WTC11 (cell line): ENCODE measurements around the gene CHST7.

Source experiments
- ATF2 ChIP-seq: sonication (generic); formaldehyde crosslinking; IDR thresholded peaks from 2 replicates; pipeline ENCODE4 v1.8.1; 2022; ENCODE audit warnings: low read depth, missing genetic modification reagents, borderline replicate concordance
- CTCF ChIP-seq: fragments of 200-600 bp; IDR thresholded peaks from 2 replicates; pipeline ENCODE4 v1.8.0; 2022; ENCODE audit warnings: antibody characterized with exemption
- JUN ChIP-seq: sonication (generic); formaldehyde crosslinking; IDR thresholded peaks from 2 replicates; pipeline ENCODE4 v1.8.0; 2023; ENCODE audit warnings: mild to moderate bottlenecking, missing genetic modification reagents
- KAT7 ChIP-seq: sonication (generic); formaldehyde crosslinking; IDR thresholded peaks from 2 replicates; pipeline ENCODE4 v1.8.1; 2023; ENCODE audit warnings: missing genetic modification reagents, mild to moderate bottlenecking, borderline replicate concordance
- MAX ChIP-seq: sonication (generic); formaldehyde crosslinking; IDR thresholded peaks from 2 replicates; pipeline ENCODE4 v1.8.0; 2022; ENCODE audit warnings: mild to moderate bottlenecking, missing genetic modification reagents
- NR1H2 ChIP-seq: sonication (generic); formaldehyde crosslinking; IDR thresholded peaks from 2 replicates; pipeline ENCODE4 v1.9.0; 2021; ENCODE audit warnings: mild to moderate bottlenecking, moderate library complexity, missing genetic modification reagents
- RELA ChIP-seq: sonication (generic); formaldehyde crosslinking; IDR thresholded peaks from 2 replicates; pipeline ENCODE4 v1.8.1; 2022; ENCODE audit warnings: missing genetic modification reagents, mild to moderate bottlenecking, borderline replicate concordance
- ZBTB21 ChIP-seq: sonication (generic); formaldehyde crosslinking; IDR thresholded peaks from 2 replicates; pipeline ENCODE4 v1.8.1; 2023; ENCODE audit warnings: mild to moderate bottlenecking, missing genetic modification reagents, borderline replicate concordance
- ZNF138 ChIP-seq: sonication (generic); formaldehyde crosslinking; conservative IDR thresholded peaks from 2 replicates; pipeline ENCODE4 v1.8.1; 2022; ENCODE audit warnings: mild to moderate bottlenecking, moderate library complexity, missing genetic modification reagents
- ZNF263 ChIP-seq: sonication (generic); formaldehyde crosslinking; IDR thresholded peaks from 2 replicates; pipeline ENCODE4 v1.8.1; 2022; ENCODE audit warnings: low read depth, mild to moderate bottlenecking, moderate library complexity, missing genetic modification reagents

- no peak for TF ChIP-seq JUN (CRISPR knock-in tag)
- no peak for TF ChIP-seq RELA (CRISPR knock-in tag)
- TF ChIP-seq KAT7, result no peak
- TF ChIP-seq MAX (CRISPR knock-in tag), result no peak
- TF ChIP-seq ATF2 (CRISPR knock-in tag), result no peak
- TF ChIP-seq CTCF, result no peak
- no peak for TF ChIP-seq NR1H2
- no peak for TF ChIP-seq ZNF263
- no peak for TF ChIP-seq ZBTB21 (CRISPR knock-in tag)
- TF ChIP-seq ZNF138 (CRISPR knock-in tag), result no peak
Observed at GRCh38 chrX:46624090-46624786, 50.7 kb downstream of the CHST7 start.
